ENCODE measurements around the gene CLIC1. TPM values are rescaled to one million over a fixed set of nuclear protein-coding genes. Genes with fewer than 3 reads are reported as not detected.

CLIC1 gene
- total RNA-seq, 1 experiment from 2014 or later: 210 TPM

- peak; percentile 21 to 32 for DNase-seq
- H3K4me3 ChIP-seq: peak overlapping the region; percentile 63
- peak overlapping the region; percentile 70; the same call in 1 of the 2 replicates for H3K27ac ChIP-seq
- H3K4me1 ChIP-seq: peaks cover 23% of the 10 kb centered on the region
- peaks cover 24% of the 10 kb centered on the region for H3K36me3 ChIP-seq
- H3K9me3 ChIP-seq (replicated peaks): no peaks in the 10 kb centered on the region
- H3K27me3 ChIP-seq: no peaks in the 10 kb centered on the region
Observed at GRCh38 chr6:31736768-31737314, 511 bp upstream of the CLIC1 start.

- H3K36me3 ChIP-seq: peaks cover 37% of the 10 kb centered on the region
- H3K27me3 ChIP-seq: no peaks in the 10 kb centered on the region
- peaks cover 23% of the 10 kb centered on the region for H3K4me1 ChIP-seq
- H3K27ac ChIP-seq: peak overlapping the region; percentile 70
- H3K9me3 ChIP-seq (replicated peaks): no peaks in the 10 kb centered on the region
- peak overlapping the region; percentile 63 for H3K4me3 ChIP-seq
- peak; percentile 54 to 57 for DNase-seq
Observed at GRCh38 chr6:31734821-31735406, 1.4 kb downstream of the CLIC1 start.

- DNase-seq: no peak
- Histone ChIP-seq H3K27me3 (no peaks in the 10 kb centered on the region), H3K4me1 (peaks cover 23% of the 10 kb centered on the region), H3K4me3 (peak overlapping the region; percentile 63), H3K36me3 (peaks cover 37% of the 10 kb centered on the region), H3K27ac (peak overlapping the region; percentile 70), H3K9me3 (replicated peaks) (no peaks in the 10 kb centered on the region)
Observed at GRCh38 chr6:31734247-31734820, 2.0 kb downstream of the CLIC1 start.

GRCh38 chr6:31733734-31734133 lies 2.6 kb downstream of the CLIC1 start:
- Histone ChIP-seq H3K9me3 (replicated peaks) (no peaks in the 10 kb centered on the region), H3K27ac (no peak overlapping the region), H3K4me1 (peaks cover 25% of the 10 kb centered on the region), H3K36me3 (peaks cover 37% of the 10 kb centered on the region), H3K27me3 (no peaks in the 10 kb centered on the region), H3K4me3 (no peak overlapping the region)
- no peak for DNase-seq

- H3K36me3 ChIP-seq: peaks cover 37% of the 10 kb centered on the region
- no peaks in the 10 kb centered on the region for H3K27me3 ChIP-seq
- peaks cover 12% of the 10 kb centered on the region; the same call in 1 of the 2 replicates for H3K4me1 ChIP-seq
Observed at GRCh38 chr6:31732029-31732428, 4.3 kb downstream of the CLIC1 start.

GRCh38 chr6:31730631-31731086 lies 5.7 kb downstream of the CLIC1 start:
- DNase-seq: no peak
- peak overlapping the region; percentile 73; the same call in 1 of the 2 replicates for H3K4me3 ChIP-seq
- H3K36me3 ChIP-seq: peaks cover 37% of the 10 kb centered on the region
- H3K9me3 ChIP-seq (replicated peaks): no peaks in the 10 kb centered on the region
- H3K4me1 ChIP-seq: 0 out of 2 replicates have a peak, but pooled peaks cover 8% of the 10 kb centered on the region
- H3K27me3 ChIP-seq: no peaks in the 10 kb centered on the region
- no peak overlapping the region for H3K27ac ChIP-seq

More at GRCh38 chr6:31732029-31732428, 4.3 kb downstream of the CLIC1 start:
- Histone ChIP-seq H3K9me3 (replicated peaks) (no peaks in the 10 kb centered on the region), H3K4me3 (no peak overlapping the region), H3K27ac (no peak overlapping the region)
- DNase-seq: no peak

GRCh38 chr6:31729979-31730630 lies 6.2 kb downstream of the CLIC1 start:
- peak; percentile 88 to 91 for DNase-seq
- peaks cover 37% of the 10 kb centered on the region for H3K36me3 ChIP-seq
- 0 out of 2 replicates have a peak, but pooled peaks cover 8% of the 10 kb centered on the region for H3K4me1 ChIP-seq
- no peaks in the 10 kb centered on the region for H3K27me3 ChIP-seq
- no peaks in the 10 kb centered on the region for H3K9me3 ChIP-seq (replicated peaks)
- peak overlapping the region; percentile 73 for H3K4me3 ChIP-seq
- peak overlapping the region; percentile 75 for H3K27ac ChIP-seq

- H3K4me1 ChIP-seq: 0 out of 2 replicates have a peak, but pooled peaks cover 7% of the 10 kb centered on the region
- H3K27ac ChIP-seq: peak overlapping the region; percentile 75
- no peaks in the 10 kb centered on the region for H3K27me3 ChIP-seq
- peak; percentile 95 for DNase-seq
- H3K4me3 ChIP-seq: peak overlapping the region; percentile 73
- H3K36me3 ChIP-seq: peaks cover 37% of the 10 kb centered on the region
- no peaks in the 10 kb centered on the region for H3K9me3 ChIP-seq (replicated peaks)
Observed at GRCh38 chr6:31729515-31729978, 6.8 kb downstream of the CLIC1 start.

GRCh38 chr6:31728767-31729514 lies 7.4 kb downstream of the CLIC1 start, which contains the start of gene DDAH2:
Gene DDAH2 (minus strand): TSS chr6:31729299. CDS start chr6:31729161, 138 bp downstream.
- Histone ChIP-seq H3K27ac (peak within 1 kb of the TSS; percentile 75), H3K4me1 (0 out of 2 replicates have a peak, but pooled peaks cover 4% of the 10 kb centered on the region), H3K36me3 (peaks cover 34% of the 10 kb centered on the region), H3K9me3 (replicated peaks) (no peaks in the 10 kb centered on the region), H3K4me3 (peak within 1 kb of the TSS; percentile 73), H3K27me3 (no peaks in the 10 kb centered on the region)
- DNase-seq: no peak

- Histone ChIP-seq H3K36me3 (peaks cover 24% of the 10 kb centered on the region), H3K4me3 (no peak overlapping the region), H3K27ac (no peak overlapping the region)
Observed at GRCh38 chr6:31727717-31728671, 8.3 kb downstream of the CLIC1 start.

GRCh38 chr6:31727034-31727716 lies 9.2 kb downstream of the CLIC1 start:
- Histone ChIP-seq H3K27me3 (no peaks in the 10 kb centered on the region), H3K27ac (no peak overlapping the region), H3K4me1 (0 out of 2 replicates have a peak, but pooled peaks cover 4% of the 10 kb centered on the region), H3K9me3 (replicated peaks) (no peaks in the 10 kb centered on the region), H3K36me3 (peaks cover 16% of the 10 kb centered on the region), H3K4me3 (no peak overlapping the region)
- DNase-seq: no peak

More at GRCh38 chr6:31727717-31728671, 8.3 kb downstream of the CLIC1 start:
- Histone ChIP-seq H3K4me1 (0 out of 2 replicates have a peak, but pooled peaks cover 4% of the 10 kb centered on the region), H3K9me3 (replicated peaks) (no peaks in the 10 kb centered on the region), H3K27me3 (no peaks in the 10 kb centered on the region)
- DNase-seq: no peak

- Histone ChIP-seq H3K4me3 (no peak overlapping the region), H3K4me1 (0 out of 2 replicates have a peak, but pooled peaks cover 4% of the 10 kb centered on the region), H3K36me3 (peaks cover 2% of the 10 kb centered on the region; the same call in 1 of the 2 replicates), H3K9me3 (replicated peaks) (no peaks in the 10 kb centered on the region), H3K27ac (no peak overlapping the region), H3K27me3 (no peaks in the 10 kb centered on the region)
- no peak for DNase-seq
Observed at GRCh38 chr6:31725502-31726350, 10.6 kb downstream of the CLIC1 start.
